GM18508 (cell line): ENCODE measurements around the gene TSPAN31.

Source experiments
- ATAC-seq: cut with Tn5 transposase; IDR thresholded peaks from one replicate; pipeline ENCODE4 v1.9.1; 2021; ENCODE audit warnings: moderate number of reproducible peaks; ENCODE audit not compliant: insufficient read depth, unreplicated experiment

The TSPAN31 gene

GRCh38 chr12:57734591-57734990 is 10.2 kb upstream of the TSPAN31 start:
- no peak for ATAC-seq

- no peak for ATAC-seq
Observed at GRCh38 chr12:57735198-57735855, 9.5 kb upstream of the TSPAN31 start.

DNA sequence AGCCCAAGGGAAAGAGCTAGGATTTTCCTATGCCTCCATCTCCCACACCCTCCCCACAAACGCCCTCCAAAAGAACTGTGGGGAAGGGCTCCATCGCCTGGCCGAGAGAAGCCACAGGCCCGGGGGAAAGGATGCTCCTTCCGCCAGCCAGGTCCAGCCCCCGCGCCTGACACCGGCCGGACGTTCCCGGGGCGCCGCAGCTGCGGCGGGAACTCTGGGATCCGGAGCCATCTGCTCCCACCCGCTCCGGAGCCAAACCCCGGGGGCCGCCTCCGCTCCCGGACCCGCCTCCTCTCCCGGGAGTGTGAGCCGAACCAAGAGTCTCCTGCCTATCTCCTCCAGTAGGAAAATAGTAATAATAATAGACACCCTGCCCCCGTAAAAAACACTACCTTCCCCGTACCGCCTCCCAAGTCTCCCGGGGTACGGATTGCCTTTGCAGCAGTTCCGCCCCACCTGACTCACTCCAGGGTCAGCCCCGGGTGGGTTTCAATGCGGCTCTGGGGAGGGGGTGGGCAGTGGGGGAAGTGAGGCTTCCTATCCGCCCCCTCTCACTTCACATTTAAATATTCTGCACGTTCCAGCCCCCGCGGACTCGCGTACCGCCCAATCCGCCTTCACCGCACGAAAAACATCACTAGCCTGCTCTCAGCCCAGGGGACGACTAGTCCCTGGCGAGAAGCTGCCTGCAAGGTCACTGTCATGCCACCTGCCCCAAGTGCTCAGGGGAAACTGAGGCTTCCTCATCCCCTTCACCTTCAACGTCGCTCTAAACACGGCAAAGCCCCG is 8.7 kb upstream of the TSPAN31 start:
- no peak for ATAC-seq

DNA sequence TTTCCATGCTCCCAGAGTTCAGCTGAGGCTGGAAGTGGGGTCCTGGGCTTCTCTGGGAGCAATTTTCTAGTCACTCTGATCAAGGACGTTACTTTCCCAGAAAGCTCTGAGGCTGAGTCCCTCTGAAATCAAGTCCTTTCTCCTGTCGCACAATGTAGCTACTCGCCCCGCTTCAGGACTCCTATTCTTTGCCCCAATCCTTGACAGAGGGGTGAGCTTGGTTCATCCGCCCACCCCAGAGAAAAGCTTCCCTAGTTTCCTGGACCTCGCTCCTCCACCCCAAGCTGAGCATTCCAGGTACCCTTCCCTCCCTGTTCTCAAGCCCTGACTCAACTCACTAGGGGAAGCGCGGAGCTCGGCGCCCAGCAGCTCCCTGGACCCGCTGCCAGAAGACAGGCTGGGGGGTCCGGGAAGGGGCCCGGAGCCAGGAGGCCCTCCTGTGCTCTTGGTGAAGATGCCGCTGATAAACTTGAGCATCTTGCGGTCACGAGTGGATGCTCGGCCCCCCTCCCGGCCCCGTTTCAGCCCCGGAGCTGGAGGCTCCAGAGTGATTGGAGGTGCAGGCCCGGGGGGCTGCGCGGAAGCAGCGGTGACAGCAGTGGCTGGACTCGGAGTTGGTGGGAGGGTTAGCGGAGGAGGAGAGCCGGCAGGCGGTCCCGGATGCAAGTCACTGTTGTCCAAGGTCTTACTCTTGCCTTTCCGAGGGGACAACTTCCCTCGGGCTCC is 7.9 kb upstream of the TSPAN31 start:
- no peak for ATAC-seq

DNA sequence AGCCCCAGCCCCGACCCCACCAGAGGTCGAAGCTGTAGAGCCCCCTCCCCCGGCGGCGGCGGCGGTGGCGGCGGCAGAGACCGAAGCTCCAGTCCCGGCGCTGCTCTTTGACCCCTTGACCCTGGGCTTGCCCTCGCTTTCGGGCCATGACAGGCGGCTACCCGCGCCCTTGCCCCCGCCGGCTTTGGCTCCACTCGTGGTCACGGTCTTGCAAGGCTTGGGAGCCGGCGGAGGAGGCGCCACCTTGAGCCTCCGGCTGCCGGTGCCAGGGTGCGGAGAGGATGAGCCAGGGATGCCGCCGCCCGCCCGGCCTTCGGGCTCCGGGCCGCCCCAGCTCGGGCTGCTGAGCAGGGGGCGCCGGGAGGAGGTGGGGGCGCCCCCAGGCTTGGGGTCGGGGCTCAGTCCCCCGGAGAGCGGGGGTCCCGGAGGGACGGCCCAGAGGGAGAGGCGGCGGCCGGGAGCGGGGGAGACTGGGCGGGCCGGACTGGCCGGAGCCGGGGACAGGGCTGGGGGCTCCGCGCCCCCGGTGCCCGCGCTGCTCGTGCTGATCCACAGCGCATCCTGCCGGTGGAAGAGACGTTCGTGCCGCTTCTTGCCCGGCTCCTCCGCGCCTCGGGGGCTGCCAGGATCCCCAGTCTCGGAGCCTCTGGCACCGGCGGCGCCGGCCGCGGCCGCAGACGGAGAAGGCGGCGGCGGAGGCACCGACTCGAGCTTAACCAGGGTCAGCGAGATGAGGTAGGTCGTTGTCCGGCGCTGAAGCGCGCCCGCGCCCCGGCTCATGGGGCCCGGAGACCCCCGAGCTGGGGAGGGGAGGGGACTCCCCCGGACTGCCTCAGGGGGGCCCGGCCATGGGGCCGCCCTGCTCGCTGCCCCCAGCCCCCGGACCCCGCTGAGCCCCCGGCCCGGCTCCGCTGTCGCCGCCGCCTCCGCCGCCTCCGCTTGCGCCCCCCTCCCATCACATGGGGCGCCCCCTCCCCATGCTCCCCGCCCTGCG is 7.1 kb upstream of the TSPAN31 start:
- ATAC-seq = no peak

- no peak for ATAC-seq
Observed at GRCh38 chr12:57738661-57739237, 6.1 kb upstream of the TSPAN31 start, which contains the start of gene AGAP2. AGAP2 (minus strand) TSS chr12:57738742; CDS start chr12:57738246, 496 bp downstream.

GRCh38 chr12:57739387-57739786 is 5.5 kb upstream of the TSPAN31 start:
- ATAC-seq = no peak

GRCh38 chr12:57739914-57740538 is 4.8 kb upstream of the TSPAN31 start:
- no peak for ATAC-seq

GRCh38 chr12:57740656-57741412 is 4.0 kb upstream of the TSPAN31 start:
- ATAC-seq = no peak

- ATAC-seq = no peak
Observed at GRCh38 chr12:57741413-57741789, 3.4 kb upstream of the TSPAN31 start.

DNA sequence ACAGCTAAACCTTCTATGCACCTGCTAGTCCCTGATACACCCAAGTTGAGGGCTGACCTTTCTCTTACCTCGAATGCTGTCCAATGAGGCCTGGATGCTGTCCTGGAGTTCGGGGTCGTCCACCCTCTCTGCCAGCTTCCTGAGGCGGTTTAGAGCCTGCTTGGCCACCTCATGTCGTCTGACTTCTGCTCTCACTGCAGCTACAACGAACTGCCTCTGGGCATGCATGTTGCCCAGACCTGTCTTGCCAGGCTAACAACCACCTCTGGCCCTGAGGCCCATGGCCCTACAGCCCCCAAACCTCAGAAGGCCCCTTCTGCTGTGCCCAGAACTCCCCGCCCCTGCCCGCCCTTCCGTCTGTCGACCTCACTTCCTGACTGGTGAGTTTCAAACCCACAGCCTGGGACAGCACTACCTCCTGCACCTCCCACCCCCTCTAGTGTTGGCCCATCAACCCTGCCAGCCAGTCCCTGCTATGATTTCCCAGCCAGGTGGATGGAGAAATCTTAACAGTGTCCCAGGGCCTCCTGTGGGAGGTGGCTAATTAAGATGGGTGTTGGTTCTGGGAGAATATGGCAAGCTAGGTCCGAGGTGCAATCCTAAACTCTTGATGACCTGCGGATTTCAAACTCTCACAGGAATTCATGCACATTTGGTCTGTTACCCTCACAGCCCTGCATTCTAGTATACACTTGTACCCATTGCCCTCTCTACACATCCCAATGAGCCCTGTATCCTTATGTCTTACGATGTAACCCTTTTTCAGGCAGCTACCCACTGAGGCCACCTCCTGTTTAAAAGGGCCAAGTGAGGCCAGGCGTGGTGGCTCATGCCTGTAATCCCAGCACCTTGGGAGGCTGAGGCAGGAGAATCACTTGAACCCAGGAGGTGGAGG is 2.7 kb upstream of the TSPAN31 start:
- peak; percentile 31 for ATAC-seq

DNA sequence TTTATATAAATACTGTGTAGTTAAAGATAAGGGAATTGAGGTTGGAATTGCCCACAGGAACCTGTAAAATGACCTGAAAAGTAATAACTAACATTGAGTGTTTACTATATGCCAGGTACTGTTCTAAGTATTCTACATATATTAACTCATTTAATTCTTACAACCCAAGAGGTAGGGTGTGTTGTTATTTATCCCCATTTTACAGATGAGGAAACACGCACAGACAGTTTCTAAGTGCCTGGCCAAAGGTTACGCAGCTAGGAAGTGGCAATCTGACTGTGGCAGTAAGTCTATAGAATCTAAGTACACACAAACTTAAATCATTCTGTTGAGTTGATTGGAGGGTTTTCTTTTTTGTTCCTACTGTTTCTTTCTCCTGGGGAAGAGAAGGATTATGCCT is 1.1 kb upstream of the TSPAN31 start:
- ATAC-seq = no peak

DNA sequence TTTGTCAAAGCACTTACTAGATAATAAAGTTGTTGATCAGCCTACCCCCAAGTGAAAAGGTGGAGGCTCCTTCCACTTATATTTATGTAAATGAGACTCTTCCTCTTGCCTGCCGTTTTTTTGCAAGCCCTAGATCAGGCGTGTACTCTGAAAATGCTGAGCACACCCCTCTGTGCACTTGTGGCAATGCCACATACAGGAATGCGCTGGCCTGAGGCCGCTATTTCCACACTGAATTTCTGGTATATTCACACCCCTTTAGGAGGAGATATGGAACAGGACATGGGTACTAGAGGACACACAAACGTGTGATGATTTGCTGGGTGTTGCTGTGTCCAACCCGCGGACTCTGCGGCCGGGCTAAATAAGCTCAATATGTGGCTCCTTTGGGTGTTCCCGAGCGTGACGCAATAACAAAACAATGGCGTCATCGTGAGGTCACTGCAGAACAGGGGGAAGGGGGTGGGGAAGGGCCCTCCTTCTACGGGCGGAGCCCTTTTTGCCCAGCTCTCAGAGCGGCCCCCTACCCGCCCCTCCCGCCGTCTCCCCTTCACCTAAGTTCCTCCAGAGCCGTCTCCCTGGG is 554 bp upstream of the TSPAN31 start:
- ATAC-seq = peak; percentile 8

DNA sequence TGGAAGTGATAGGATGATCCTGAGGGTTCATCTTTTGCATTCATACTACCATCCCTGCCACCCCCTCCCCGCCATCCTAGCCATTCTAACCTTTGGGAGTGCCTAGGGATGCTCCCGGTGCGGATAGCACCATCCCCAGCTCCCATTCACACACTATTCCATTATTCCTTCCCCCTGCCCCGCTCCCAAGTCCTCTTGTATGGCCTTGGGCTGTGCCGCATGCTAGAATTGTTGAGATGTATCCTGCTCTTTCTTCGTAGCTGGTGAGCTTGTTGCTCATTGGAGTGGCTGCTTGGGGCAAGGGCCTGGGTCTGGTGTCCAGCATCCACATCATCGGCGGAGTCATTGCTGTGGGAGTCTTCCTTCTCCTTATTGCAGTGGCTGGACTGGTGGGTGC is 644 bp downstream of the TSPAN31 start:
- ATAC-seq = no peak

DNA sequence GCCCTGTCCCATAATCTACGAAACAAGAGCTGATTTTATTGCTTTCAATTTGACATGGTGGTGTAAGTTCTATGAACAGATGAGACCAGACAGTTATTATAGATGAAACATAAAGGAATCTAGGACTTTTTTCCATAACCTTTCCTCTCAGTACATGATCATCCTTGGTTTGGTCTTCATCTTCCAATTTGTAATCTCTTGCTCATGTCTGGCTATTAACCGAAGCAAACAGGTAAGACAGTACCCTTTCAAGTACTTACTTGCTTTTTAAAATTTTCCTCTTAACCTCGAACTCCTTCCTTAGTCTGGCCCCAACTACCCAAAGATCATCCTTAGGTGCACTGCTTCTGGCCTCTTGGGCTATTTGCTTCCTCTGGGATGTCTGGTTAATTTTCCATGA is 1.2 kb downstream of the TSPAN31 start:
- ATAC-seq = no peak

DNA sequence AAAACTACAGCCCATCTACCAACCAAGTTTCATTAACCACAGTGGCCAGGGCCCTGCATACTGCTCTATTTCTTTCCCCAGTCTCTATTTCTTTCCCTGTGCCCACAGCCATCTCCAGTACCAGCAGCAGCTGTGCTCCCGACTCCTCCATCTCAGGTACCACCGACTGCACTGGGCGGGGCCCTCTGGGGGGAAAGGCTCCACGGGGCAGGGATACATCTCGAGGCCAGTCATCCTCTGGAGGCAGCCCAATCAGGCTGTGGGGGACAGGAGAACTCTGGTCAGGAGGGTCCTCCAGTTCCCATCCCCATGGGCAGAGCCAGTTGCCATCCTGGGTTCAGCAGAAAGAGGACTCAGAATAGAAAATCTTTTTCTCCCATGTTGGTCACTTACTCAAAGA is 4.2 kb downstream of the TSPAN31 start:
- no peak for ATAC-seq
